HL-60 (cell line): ENCODE measurements around the gene RIOK1.
"Not testable (repeated sequence)": the region's sequence is repeated elsewhere in the genome, so short reads cannot be mapped to it uniquely, and the experiment has no call there.

Experiments used
- DNase-seq, 2 experiments: peaks; one replicate each; pipeline ENCODE4 v3.0.0-alpha.2; 2010 to 2020; ENCODE audit warnings: low read depth in 1 of 2, low spot score in 1 of 2
- H3K27ac ChIP-seq: fragments of 250-450 bp; sonication (Bioruptor Pico); replicated peaks from 2 replicates; pipeline ENCODE4 v1.5.1; 2020; ENCODE audit warnings: mild to moderate bottlenecking, moderate library complexity
- H3K27me3 ChIP-seq: fragments of 250-450 bp; sonication (Bioruptor Pico); 2 replicates; pipeline ENCODE4 v1.5.1; 2021; ENCODE audit warnings: mild to moderate bottlenecking, moderate library complexity; ENCODE audit not compliant: insufficient read depth, poor library complexity, severe bottlenecking
- H3K4me3 ChIP-seq: replicated peaks from 2 replicates; pipeline ENCODE4 v1.5.1; 2011; ENCODE audit warnings: mild to moderate bottlenecking, control low read depth, low read length; ENCODE audit not compliant: insufficient read depth
- GABPA ChIP-seq: IDR thresholded peaks from 2 replicates; pipeline ENCODE4 v1.6.1; 2012; ENCODE audit warnings: low read depth
- POLR2AphosphoS5 ChIP-seq: IDR thresholded peaks from 2 replicates; pipeline ENCODE4 v1.6.1; 2012; ENCODE audit warnings: low read depth
- REST ChIP-seq: IDR thresholded peaks from 2 replicates; pipeline ENCODE4 v1.6.1; 2012; ENCODE audit warnings: low read depth; ENCODE audit not compliant: insufficient replicate concordance
- SPI1 ChIP-seq: IDR thresholded peaks from 2 replicates; pipeline ENCODE4 v1.6.1; 2012; ENCODE audit warnings: low read depth, mild to moderate bottlenecking, borderline replicate concordance
- TF ChIP-seq, protein P1 (sequence below): IDR thresholded peaks from one replicate; pipeline ENCODE4 v1.5.1; 2011; ENCODE audit warnings: low read length, control low read depth, inconsistent platforms; ENCODE audit not compliant: insufficient read depth

Gene RIOK1

DNA sequence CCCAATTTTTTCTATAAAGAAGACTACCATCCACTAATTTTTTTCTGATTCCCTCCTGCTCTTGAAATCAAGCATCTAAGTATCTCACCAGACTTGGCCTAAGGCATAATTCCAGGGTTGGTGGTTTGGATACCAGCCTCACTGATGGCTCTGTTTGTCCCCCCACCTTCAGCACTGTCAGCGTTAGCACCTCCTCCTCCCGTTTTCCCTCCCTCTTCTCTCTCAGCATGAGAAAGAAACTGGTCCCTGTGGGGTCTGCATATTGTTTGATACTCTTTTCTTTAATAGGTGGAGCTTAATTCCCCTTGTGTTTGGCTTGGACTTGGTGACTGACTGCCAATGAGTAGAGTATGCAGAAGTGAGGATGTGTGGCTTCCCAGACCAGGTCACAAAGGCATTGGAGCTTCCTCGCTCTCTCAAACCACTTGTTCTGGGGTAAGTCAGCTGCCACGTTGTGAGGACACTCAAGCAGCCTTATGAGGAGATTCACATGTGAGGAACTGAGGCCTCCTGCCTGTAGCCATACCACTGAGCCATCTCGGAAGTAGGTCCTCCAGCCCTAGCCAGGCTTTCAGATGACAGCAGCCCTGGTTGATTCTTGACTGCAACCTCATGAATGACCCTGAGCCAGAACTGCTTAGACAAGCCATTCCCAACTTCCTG lies 65.2 kb downstream of the RIOK1 start:
- no peak overlapping the region for H3K27ac ChIP-seq
- TF ChIP-seq REST, result no peak
- TF ChIP-seq, protein P1, sequence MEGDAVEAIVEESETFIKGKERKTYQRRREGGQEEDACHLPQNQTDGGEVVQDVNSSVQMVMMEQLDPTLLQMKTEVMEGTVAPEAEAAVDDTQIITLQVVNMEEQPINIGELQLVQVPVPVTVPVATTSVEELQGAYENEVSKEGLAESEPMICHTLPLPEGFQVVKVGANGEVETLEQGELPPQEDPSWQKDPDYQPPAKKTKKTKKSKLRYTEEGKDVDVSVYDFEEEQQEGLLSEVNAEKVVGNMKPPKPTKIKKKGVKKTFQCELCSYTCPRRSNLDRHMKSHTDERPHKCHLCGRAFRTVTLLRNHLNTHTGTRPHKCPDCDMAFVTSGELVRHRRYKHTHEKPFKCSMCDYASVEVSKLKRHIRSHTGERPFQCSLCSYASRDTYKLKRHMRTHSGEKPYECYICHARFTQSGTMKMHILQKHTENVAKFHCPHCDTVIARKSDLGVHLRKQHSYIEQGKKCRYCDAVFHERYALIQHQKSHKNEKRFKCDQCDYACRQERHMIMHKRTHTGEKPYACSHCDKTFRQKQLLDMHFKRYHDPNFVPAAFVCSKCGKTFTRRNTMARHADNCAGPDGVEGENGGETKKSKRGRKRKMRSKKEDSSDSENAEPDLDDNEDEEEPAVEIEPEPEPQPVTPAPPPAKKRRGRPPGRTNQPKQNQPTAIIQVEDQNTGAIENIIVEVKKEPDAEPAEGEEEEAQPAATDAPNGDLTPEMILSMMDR, result no peak
- no peak for TF ChIP-seq POLR2AphosphoS5
- TF ChIP-seq GABPA, result no peak
- no peak for TF ChIP-seq SPI1
- H3K27me3 ChIP-seq, result no peaks in the 10 kb centered on the region
- H3K4me3 ChIP-seq, result no peak overlapping the region
- no peak for DNase-seq

GRCh38 chr6:7456302-7456701 lies 66.7 kb downstream of the RIOK1 start:
- H3K27me3 ChIP-seq, DNase-seq, H3K4me3 ChIP-seq, H3K27ac ChIP-seq: not testable (repeated sequence)

- no peak for DNase-seq
- H3K4me3 ChIP-seq, result no peak overlapping the region
- no peak overlapping the region for H3K27ac ChIP-seq
- no peaks in the 10 kb centered on the region for H3K27me3 ChIP-seq
- TF ChIP-seq SPI1 (no peak), REST (no peak), POLR2AphosphoS5 (no peak), GABPA (no peak)
- TF ChIP-seq, protein P1, result no peak
Observed at GRCh38 chr6:7461416-7461815, 71.8 kb downstream of the RIOK1 start.

- DNase-seq, result no peak
- no peak overlapping the region for H3K4me3 ChIP-seq
- no peak for TF ChIP-seq SPI1
- TF ChIP-seq, protein P1, result no peak
- TF ChIP-seq POLR2AphosphoS5, result no peak
- no peak for TF ChIP-seq GABPA
- no peak for TF ChIP-seq REST
- H3K27ac ChIP-seq, result no peak overlapping the region
- no peaks in the 10 kb centered on the region for H3K27me3 ChIP-seq
Observed at GRCh38 chr6:7463785-7464184, 74.2 kb downstream of the RIOK1 start.
